GM21825 (cell line): ENCODE measurements around the gene SYS1.
"Not testable (repeated sequence)": the region's sequence is repeated elsewhere in the genome, so short reads cannot be mapped to it uniquely, and the experiment has no call there.

ENCODE experiments used
- ATAC-seq: cut with Tn5 transposase; IDR thresholded peaks from one replicate; pipeline ENCODE4 v1.9.1; 2021; ENCODE audit warnings: mild to moderate bottlenecking, moderate library complexity; ENCODE audit not compliant: unreplicated experiment

SYS1 gene

DNA sequence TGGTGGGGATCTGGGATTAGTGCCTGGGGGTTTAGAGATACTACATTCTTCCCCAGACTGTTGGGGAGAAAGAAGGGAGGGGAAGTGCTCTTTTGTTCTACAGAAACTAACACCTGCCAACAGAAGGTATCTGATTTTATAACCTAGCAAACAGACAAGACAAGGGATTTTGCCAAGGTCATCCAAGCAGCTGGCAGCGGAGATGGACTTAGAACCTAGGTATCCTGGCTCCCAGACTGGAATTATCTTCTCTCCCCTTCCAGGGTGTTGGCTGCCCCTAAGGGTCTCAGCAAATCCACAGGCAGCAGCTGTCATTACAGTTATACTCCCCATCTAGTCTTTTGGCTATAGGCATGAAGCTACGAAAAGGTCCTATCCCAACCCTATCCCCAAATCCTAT lies 23.2 kb upstream of the SYS1 start:
- ATAC-seq: no peak

DNA sequence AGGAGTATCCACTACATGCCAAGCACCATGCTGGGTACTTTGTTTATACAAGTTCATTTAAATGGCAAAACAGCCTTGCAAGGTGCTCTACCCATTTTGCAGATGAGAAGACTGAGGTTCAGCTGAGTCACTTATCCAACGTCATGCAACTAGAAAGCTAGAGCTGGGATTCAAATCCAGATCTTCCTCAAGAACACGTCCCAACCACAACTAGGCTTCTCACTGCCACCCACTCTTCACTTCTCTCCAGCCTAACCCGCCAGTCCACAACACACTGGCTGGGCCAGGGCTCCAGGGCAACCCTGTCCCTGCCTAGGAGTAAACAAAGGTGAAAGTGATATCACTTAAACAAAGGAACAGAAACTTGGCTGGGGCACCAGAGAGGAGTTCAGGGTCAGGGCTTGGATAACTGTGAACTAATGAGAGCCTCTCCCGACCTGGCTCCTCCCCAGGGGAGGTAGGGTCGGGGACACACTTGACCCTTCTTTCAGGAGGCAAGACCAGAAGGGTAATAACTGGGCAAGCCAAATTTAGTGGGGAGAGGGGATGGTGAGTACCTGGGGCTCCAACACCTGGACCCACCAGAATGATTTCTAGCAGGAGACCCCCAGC lies 22.6 kb upstream of the SYS1 start:
- no peak for ATAC-seq

DNA sequence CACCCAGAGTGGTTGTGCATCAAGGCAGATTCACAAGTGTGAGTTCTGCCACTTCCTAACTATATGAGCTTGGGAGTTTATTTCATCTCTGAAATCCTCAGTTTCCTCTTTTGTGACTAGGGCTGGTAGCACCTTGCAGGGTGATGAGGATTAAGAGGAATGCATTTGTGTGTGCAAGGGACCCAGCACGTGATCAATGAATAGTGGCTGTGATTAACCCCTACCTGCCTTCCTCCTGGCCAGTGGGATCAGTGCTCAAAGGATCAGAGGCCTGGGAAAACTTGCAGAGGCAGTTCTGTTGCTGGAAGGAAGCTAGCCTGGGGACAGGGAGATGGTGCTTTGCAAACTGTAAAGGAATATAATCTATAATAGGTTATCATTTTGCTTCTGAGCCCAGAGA lies 22.0 kb upstream of the SYS1 start:
- ATAC-seq: no peak

DNA sequence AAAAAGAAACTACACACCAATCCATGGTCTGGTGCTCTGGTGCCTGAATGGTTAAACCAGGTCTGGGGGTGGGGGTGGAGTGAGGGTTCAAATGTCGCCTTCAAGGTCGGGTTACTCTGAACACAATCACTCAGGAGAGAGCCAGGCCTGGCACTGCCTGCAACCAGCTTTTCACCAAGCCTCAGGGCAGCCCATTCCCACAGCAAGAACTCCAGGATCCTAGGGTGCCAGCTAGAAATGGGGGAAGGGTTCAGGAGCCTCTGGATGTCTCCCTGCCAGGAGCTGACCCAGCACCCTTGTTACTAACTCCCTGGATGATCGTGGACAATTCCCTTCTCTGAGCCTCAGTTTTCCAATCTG lies 21.4 kb upstream of the SYS1 start:
- no peak for ATAC-seq

DNA sequence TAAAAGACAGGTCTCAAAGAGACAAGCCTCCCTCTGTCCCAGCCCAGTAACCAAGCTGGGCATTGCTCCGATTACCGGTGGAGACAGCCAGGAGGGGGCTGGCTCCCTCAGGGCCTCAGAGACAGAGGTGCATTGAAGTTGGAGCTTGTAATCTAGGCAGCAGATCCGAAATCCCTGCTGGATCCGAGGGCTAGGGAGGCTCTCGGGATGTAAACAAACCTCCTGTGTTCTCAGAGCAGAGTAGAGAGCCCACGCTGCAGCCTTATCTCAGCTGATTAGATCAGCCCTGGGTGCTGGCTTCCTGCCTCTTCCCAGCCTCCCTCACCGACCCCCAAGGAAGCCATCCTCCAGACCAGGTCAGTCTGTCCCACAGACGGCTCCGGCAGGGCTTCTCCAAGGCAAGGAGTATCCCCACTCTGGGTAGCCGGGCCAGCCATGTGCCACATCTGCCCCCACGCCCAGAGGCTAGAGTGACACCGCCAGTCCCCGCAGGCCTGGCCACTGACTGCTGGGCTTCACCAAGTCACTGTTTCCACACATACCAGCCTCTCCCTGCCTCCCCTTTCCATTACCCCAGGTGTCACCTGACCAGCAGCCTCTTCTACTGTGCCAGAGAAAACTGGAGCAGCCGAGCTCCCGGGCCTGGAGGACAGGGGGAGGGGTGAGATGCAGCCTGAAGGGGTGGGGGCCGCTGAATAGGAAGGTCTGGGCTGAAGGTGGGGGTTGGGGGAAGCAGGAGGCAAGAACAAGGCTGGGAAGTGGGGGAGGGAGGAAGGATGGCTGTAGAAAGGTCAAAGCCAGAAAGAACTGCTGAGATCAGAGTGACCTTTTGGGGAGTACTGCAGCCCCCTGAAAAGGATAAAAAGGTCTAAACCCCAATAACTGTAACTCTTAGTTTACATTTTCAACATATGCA lies 20.8 kb upstream of the SYS1 start:
- ATAC-seq: no peak

DNA sequence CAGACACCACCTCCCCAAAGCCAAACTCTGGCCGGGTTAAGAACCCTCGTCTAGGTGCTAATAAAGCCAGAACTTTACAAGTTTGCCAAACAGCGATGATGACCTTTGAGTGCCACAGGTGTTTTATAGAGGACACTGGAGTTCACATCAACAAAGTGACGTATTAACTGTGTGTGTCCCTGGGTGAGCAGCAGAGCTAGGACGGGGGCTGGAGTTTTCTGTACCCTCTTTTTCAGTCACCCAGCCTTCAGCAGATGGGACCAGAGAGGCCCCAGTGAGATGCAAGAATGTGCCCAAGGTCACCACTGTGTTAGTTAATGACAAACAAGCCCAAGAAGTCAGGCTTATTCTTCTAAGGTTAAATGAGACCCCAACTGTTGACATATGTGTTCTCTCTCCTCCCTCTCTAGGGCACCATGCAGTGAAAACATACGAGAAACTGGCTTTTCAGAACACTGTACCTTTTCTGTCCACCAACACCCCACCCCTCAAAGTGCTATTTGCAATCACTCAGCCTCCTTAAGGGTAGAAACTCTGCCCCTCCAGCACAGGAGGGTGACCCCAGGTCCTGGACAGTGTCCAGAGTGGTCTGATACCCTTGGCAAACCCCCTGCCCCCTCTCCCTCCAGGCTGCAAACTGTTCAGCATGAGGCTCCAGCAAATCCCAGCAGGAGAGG lies 20.0 kb upstream of the SYS1 start:
- no peak for ATAC-seq

DNA sequence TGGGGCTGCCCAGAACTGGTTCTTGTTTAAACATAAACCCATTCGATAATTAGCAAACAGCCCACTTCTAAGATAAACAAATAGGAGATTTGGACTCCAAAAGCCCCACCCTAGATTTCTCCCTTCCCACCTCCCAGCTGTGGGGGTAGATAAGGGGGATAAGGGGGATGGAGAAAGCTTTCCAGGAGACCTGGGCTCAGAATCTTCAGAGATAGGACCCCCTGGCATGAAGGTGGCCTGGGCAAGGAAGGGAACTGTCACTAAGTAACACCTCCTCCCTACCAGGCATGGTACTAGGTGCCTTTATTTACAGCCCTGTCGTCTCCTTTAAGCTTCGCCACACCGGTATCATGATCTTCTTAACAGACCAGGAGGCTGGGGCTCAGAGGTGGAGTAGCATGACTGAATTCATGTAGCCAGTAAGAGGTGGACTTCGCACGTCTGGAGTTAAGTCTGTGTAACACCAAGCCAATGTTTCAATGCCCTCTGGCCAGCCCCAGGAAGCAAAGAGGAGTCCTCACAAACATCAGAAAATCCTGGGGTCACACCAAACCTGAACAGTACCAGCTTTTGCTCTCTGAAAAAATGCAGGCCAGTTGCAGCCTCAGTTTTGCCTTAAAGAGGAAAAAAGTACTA lies 19.3 kb upstream of the SYS1 start:
- no peak for ATAC-seq

DNA sequence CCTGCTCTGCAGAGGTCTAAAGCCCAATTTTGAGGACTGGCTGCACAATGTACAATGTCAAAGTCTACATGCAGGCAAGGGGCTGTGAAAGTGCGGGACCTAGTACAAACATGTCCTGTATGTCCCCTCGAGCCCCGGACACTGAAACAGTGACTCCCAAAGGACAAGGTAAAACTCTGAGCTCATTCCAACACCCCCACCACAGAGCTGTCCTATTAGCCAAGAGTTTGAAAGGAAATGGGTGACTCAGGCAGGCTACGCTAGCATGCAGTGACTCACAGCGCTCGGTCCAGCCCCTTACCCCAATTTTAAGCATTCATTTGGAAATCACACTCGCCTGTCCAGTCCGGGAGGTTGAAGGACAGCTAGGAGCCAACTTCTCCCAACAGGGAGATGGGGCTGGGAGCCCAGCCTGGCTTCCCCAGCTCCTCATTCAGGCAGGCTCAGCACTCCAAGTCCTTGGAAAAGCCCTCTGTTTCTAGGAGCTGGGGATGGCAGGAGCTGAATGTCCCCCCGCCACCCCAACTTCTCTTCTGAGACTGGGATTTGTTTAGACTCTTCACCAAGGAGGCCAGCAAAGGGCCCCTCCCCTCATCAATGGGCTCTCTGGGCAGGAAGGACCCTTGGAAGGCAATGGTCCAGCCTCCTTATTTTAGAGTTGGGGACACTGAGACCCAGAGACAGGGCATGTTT lies 18.6 kb upstream of the SYS1 start:
- no peak for ATAC-seq

DNA sequence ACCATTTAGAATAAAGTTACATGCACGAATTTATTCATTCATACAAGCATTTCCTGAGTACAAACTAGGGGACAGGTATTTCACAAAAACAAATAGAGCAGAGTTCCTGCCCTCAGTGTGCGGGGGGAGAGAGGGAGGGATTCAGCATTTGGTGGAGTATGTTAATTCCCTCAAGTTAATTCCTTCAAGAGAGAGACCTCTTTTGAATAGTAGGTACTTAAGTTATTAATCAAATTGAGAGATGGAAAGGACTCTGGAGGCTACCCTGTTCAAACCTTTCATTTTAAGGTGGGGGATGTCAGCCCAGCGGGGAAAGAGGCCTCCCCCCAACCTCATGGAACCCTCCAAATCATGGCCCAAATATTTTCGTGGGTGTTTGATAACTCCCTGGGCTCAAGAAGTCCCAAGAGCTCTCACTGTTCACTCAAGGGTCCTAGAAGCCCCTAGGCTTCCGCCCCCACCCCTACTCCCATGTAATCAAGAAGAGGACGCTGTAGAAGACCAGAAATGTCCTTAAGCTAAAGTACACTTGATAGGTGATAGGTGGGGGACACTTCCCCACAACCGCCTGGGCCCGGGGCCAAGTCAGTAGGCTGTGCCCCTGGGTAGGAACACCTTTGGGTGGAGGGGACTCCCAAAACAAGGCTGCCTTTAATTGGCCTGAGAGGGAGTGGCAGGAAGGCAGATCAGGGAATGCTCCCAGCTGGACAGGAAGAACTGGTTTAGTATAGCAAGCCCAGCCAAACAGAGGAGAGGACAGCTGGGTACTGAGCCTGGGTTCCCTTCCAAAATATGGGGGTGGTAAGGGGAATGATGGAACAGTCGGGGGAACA lies 17.6 kb upstream of the SYS1 start:
- no peak for ATAC-seq

DNA sequence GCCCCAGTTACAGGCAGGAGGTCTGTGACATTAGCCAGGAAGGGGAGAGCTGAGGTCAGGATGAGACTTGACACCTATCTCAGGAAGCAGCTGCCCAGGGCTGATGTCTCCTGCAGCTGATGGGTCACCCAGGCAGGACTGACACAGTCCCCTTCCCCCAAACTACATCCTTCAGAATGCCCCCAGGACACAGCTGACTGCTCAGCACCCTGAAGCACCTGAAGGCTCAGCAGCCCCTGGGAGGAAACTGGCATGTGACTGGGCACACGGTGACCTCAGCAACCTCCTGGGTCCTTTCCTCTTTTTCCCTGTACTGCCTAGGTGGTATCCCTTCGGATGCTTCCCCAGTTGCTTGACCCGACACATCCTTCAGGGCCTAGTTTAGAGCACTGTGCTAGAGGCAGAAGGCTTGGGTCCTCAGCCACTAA lies 16.7 kb upstream of the SYS1 start:
- ATAC-seq: no peak

DNA sequence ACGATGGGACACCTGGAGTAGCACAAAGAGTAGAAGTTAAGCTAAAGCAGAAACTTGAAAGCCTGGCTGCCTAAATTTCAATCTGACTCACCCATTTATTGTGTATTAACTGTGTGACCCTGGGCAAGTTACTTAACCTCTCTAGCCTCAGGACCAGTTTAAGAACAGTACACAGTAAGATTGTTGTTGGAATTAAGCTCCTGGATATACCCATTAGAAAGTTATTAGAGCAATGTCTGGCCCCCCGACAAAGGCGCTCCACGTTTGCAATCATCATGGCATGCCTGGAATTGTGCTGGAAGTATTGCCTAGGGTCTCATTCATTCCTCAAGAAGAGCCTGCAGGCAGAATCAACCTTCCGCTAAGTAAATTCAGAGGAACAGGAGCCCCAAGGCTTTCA lies 16.1 kb upstream of the SYS1 start:
- ATAC-seq: no peak

DNA sequence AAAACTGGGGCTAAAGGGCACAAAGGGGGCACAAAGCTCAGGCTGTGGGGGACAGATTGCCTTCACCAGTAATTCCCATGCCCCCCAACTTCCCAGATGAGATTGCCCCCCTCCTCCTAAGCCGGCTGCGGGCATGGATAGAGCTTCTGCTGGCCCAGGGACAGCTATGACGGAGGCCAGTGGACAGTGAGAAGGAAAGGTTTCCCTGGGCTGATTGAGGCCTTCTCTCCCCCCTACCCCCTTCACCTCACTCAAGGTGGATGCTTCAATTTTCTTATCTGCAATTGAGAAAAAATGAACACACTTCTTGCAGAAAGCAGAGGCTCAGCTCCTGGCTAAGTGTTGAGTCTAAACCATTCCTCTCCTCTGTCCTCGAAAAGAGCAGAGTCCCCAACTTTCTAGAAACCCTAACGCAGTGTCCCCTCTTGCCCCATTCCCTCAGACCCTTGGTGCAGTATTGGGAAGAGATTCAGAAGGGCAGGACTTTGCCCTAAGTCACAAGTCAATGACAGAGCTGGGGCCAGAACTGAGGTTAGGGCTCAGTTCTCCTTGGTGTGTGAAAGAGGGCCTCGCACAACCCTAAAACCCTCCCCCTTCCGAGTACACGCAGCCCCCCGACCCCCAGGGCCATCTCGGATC lies 15.5 kb upstream of the SYS1 start:
- ATAC-seq: no peak

DNA sequence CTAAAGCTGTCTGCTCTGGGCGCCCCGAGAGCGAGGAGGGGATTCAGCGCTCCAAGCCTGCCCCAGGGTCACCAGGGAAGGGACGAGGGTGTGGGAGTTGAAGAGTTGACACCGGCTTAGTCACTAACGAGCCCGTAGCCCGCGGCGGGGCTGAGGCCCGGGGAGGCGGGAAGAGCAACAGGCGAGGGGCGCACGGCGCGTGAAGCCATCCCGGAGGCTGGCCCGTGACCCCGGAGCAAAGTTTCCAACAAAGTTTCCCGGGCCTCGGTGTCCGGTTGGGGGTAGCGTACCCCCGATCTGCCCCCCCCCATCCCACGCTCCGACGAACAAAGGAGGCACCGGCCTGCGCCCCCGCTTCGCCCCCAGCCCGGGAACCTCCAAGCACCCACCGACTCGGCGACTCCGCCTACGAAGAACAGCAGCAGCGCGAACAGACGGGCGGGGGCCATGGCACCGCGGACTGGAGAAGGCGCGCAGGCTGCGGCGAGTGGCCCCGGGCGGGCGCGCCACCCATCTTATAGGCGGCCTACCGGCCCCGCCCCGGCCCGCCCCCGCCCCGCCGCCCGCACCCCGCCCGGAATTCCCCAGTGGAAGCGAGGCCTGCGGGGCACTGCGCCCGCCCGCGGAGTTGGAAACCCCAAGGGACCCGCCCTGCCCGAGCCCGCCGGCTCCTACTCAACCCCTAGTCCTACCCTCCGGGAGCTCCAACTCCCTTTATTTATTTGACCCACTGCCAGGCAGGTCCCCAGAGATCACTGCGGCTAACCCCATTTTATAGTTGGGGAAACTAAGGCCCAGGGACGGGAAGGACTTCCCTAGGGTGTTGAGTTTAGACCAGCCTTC lies 14.8 kb upstream of the SYS1 start, which contains the start of gene SDC4:
SDC4 (minus strand) TSS at position 489 of the 843 bp plus-strand sequence; CDS start at position 449, 40 bp downstream.
- ATAC-seq: no peak

DNA sequence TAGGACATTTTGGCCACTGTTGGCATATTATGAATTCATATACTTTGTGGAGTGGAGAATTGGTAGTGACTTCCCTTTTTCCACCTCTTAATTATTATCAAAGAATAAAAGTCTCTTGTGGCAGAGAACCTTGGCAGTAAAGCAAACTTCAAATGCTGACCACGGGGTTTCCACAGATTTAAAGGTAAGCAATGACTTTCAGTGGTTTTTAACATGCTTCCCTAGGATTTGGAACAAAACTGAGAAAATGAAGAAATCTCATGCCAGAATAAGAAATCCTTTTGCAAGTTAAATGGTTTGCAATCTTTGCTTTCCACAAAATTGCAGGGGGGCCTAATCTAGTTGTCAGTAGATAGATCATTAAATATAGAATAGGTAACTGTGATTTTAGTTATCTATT lies 12.7 kb upstream of the SYS1 start:
- no peak for ATAC-seq

DNA sequence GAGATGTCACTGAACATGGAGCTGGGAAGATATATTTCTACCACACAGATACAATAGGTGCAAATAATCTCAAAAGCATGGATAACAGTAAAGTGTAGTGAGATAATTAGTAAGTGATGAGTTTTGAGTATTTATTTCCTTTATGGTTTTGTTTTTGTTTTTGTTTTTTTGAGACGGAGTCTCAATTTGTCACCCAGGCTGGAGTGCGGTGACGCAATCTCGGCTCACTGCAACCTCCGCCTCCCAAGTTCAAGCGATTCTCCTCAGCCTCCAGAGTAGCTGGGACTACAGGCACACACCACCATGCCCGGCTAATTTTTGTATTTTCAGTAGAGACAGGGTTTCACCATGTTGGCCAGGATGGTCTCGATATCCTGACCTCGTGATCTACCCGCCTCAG lies 12.2 kb upstream of the SYS1 start:
- not testable (repeated sequence) for ATAC-seq

DNA sequence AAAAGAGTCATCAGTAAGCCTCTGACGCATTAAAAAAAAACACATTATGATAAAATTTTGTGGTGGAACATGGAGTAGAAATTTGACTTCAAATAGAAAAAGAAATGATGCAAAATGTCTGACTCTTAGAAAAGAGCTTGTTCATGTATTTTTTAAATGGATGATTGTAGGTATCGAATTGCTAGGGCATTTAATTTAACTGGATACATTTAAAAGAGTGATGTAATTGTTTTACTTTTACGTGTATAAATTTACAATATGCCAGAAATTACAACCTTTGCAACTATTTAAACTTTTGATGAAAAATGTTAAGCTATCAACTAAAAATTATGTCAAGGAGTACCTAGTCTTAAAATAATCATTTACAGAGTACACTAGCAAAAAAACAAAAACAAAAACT lies 10.2 kb upstream of the SYS1 start:
- no peak for ATAC-seq

DNA sequence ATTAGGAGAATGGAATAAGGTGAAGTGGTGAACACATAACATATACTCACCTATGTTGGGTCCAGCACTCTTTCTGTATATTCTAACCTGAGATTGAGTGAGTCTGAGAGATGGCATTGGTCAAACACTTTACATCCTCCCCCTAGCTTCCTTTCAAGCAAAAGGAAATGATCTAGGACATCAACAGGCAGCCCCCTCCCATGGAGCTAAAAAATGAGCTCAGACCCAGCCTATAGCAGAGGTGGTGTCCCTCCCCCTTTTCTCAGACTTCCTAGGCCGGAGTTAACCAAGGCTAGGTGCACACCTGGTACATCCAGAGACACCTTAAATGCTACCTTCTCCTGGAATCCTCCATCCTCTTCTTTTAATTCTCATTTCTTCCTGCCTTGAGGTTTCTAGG lies 9.2 kb upstream of the SYS1 start:
- ATAC-seq: no peak

DNA sequence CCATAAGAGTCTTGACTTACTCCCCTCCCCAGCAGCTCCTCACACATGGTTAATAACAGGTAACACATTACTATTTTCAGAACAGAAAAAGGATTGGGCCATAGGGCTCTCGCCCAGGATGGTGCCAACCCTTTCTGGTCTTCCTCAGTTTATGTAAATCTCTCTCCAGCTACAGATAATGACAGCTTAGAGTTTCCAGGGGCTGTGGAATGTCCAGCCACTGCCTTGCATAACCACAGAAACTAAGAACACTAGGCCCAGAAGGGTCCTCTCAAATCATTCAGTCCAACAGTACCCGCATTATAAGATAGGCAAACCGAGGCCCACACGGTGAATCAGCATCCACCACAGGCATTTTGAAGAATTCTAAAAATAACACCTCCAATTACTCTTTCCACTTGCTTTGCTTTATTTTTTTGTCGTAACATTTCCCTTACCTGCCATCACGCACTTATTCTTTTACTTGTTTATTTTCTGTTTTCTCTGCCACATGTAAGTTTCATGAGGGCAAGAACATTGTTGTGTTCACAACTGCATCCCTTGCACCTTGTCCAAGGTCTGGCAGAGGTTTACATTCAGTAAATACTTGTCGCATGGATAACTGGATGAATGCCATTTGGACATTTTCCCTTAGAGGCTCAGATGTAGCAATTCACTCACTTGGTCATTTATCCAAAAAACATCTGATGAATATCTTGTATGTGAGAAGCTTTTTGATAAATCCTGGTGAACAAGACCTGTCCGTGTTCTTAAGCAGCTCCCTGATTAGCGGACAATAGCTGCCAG lies 8.3 kb upstream of the SYS1 start:
- no peak for ATAC-seq
